Ovary (tissue), 3 donors: ENCODE results near the gene PACSIN2.

Source experiments
- CTCF ChIP-seq, 3 donors: fragments of 450-650 bp in 2 of 3; fragments of 200-600 bp in 1 of 3; IDR thresholded peaks; one replicate each; pipeline versions ENCODE4 v1.5.1 to v1.8.0; 2016 to 2022; ENCODE audit warnings: antibody characterized with exemption in 3 of 3, mild to moderate bottlenecking in 1 of 3
- POLR2A ChIP-seq: fragments of 450-650 bp; IDR thresholded peaks from one replicate; pipeline ENCODE4 v1.6.1; 2017; ENCODE audit warnings: antibody characterized with exemption, mild to moderate bottlenecking, moderate library complexity
- donor health status: DM: no; HTN: no; CAD: no.

DNA sequence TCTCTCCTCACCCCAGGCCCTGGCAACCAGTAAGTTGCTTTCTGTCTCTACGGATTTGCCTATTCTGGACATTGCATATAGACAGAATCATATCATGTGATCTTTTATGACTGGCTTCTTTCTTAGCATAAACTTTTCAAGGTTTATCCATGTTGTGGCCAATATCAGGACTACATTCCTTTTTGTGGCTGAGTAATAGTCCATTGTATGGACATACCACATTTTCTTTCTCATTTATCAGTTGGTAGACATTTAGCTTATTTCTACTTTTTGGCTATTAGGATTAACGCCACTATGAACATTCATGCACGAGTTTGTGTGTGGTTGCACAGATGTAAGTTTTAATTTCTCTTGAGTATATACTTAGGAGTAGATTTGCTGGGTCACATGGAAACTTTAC, 193.6 kb downstream of the PACSIN2 start:
- TF ChIP-seq CTCF (IDR thresholded peaks at IDR 0.05) = no peak
- TF ChIP-seq POLR2A = no peak
